Endothelial cell of umbilical vein (primary cell): ENCODE results near the gene SPTBN5. TPM values are rescaled to one million over a fixed set of nuclear protein-coding genes. Genes with fewer than 3 reads are reported as not detected.

Source experiments
- BruUV-seq: library from RNA; stranded (reverse); fragments of 400-500 nt; replicated peaks from 2 replicates; lab custom pipeline; 2021; lab: Mats Ljungman, UMichigan
- CTCF ChIA-PET: fragments of 300-600, 350-600 bp; sonication (Branson Sonifier 250); formaldehyde crosslinking; loops from one replicate; lab custom pipeline; 2021; ENCODE audit warnings: antibody characterized with exemption, inconsistent platforms; lab: Charles Lee
- POLR2A ChIA-PET: fragments of 300-600, 350-600 bp; sonication (Branson Sonifier 250); formaldehyde crosslinking; loops from one replicate; lab custom pipeline; 2021; ENCODE audit warnings: antibody characterized with exemption, inconsistent platforms; lab: Charles Lee
- DNase-seq: peaks from one replicate; pipeline ENCODE4 v3.0.0-alpha.2; 2011; ENCODE audit warnings: low read depth, low spot score
- FAIRE-seq: peaks from 2 replicates; lab custom pipeline; 2011; peaks lifted over from hg19 to GRCh38; lab: Jason Lieb, UNC
- H2AFZ ChIP-seq: 2 replicates; pipeline ENCODE4 v1.6.0; 2012; ENCODE audit warnings: low read depth, low read length, control low read depth, inconsistent platforms
- H3K27ac ChIP-seq: 2 replicates; pipeline ENCODE4 v1.5.1; 2011; ENCODE audit warnings: low read depth, mild to moderate bottlenecking, control low read depth, low read length, moderate library complexity; ENCODE audit not compliant: insufficient read depth
- H3K27me3 ChIP-seq, 2 experiments: 2 replicates each; pipeline versions ENCODE4 v1.6.0 to v1.6.1; 2011; ENCODE audit warnings: low read length in 2 of 2, mixed read lengths in 1 of 2; ENCODE audit not compliant: control insufficient read depth in 2 of 2, insufficient read depth in 2 of 2
- H3K36me3 ChIP-seq, 2 experiments: 2 replicates in 1 of 2; 3 replicates in 1 of 2; pipeline ENCODE4 v1.5.1; 2011; ENCODE audit warnings: low read length in 2 of 2, mild to moderate bottlenecking in 1 of 2, moderate library complexity in 1 of 2; ENCODE audit not compliant: control insufficient read depth in 2 of 2, insufficient read depth in 2 of 2; ENCODE audit errors: extremely low read depth in 1 of 2
- H3K4me1 ChIP-seq: 3 replicates; pipeline ENCODE4 v1.5.1; 2011; ENCODE audit warnings: mild to moderate bottlenecking, low read length; ENCODE audit not compliant: control insufficient read depth, insufficient read depth; ENCODE audit errors: extremely low read depth
- H3K4me2 ChIP-seq: 2 replicates; pipeline ENCODE4 v1.6.1; 2011; ENCODE audit warnings: low read length, control low read depth, mixed read lengths; ENCODE audit not compliant: insufficient read depth
- H3K4me3 ChIP-seq, 3 experiments: fragments of 200-600 bp in 1 of 3; sonication (generic), shearing (Covaris generic) in 1 of 3; replicated peaks in 1 of 3; 2 replicates each; pipeline ENCODE4 v1.5.1; 2011 to 2016; ENCODE audit warnings: control low read depth in 3 of 3, low read length in 3 of 3, mild to moderate bottlenecking in 2 of 3, inconsistent platforms in 1 of 3, low read depth in 1 of 3, moderate library complexity in 1 of 3; ENCODE audit not compliant: insufficient read depth in 1 of 3
- H3K79me2 ChIP-seq: 2 replicates; pipeline ENCODE4 v1.6.0; 2012; ENCODE audit warnings: low read length, inconsistent platforms; ENCODE audit not compliant: control insufficient read depth, insufficient read depth
- H3K9ac ChIP-seq: replicated peaks from 2 replicates; pipeline ENCODE3; 2011; ENCODE audit warnings: low read length, control low read depth; ENCODE audit not compliant: insufficient read depth; ENCODE audit errors: extremely low read depth
- H3K9me1 ChIP-seq: replicated peaks from 3 replicates; pipeline ENCODE4 v1.6.0; 2011; ENCODE audit warnings: mild to moderate bottlenecking, low read length; ENCODE audit not compliant: control insufficient read depth, insufficient read depth; ENCODE audit errors: extremely low read depth
- H3K9me3 ChIP-seq: replicated peaks from 2 replicates; pipeline ENCODE4 v1.5.1; 2012; ENCODE audit warnings: low read length, inconsistent platforms; ENCODE audit not compliant: control insufficient read depth, insufficient read depth
- H4K20me1 ChIP-seq: replicated peaks from 2 replicates; pipeline ENCODE3; 2011; ENCODE audit warnings: mild to moderate bottlenecking, low read length; ENCODE audit not compliant: control insufficient read depth, insufficient read depth; ENCODE audit errors: extremely low read depth
- CTCF ChIP-seq, 2 donors: IDR thresholded peaks; 1 replicate in 1 of 2; 2 replicates in 1 of 2; pipeline ENCODE4 v1.5.1; 2011; ENCODE audit warnings: low read length in 2 of 2, mild to moderate bottlenecking in 2 of 2, moderate library complexity in 2 of 2, control low read depth in 1 of 2, inconsistent platforms in 1 of 2, low read depth in 1 of 2; ENCODE audit not compliant: insufficient read depth in 1 of 2; ENCODE audit errors: extremely low read depth in 1 of 2
- EZH2 ChIP-seq: IDR thresholded peaks from 2 replicates; pipeline ENCODE4 v1.6.1; 2012; ENCODE audit warnings: borderline replicate concordance, low read depth, mild to moderate bottlenecking, moderate library complexity, low read length, inconsistent platforms; ENCODE audit not compliant: severe bottlenecking
- FOS ChIP-seq: IDR thresholded peaks from 2 replicates; pipeline ENCODE4 v1.6.1; 2011; ENCODE audit warnings: mild to moderate bottlenecking, low read length, moderate library complexity, borderline replicate concordance; ENCODE audit not compliant: insufficient read depth
- GATA2 ChIP-seq: IDR thresholded peaks from 2 replicates; pipeline ENCODE4 v1.7.0; 2011; ENCODE audit warnings: low read depth, mild to moderate bottlenecking, moderate library complexity, mixed read lengths, low read length; ENCODE audit not compliant: insufficient read length, insufficient read depth
- JUN ChIP-seq: IDR thresholded peaks from 2 replicates; pipeline ENCODE4 v1.6.1; 2011; ENCODE audit warnings: borderline replicate concordance, low read depth; ENCODE audit not compliant: insufficient read length, insufficient read depth
- MAX ChIP-seq: IDR thresholded peaks from 2 replicates; pipeline ENCODE4 v1.6.1; 2011; ENCODE audit not compliant: insufficient read depth, insufficient read length
- POLR2AphosphoS5 ChIP-seq: IDR thresholded peaks from 2 replicates; pipeline ENCODE4 v1.6.1; 2012; ENCODE audit warnings: low read depth, mild to moderate bottlenecking, control low read depth, low read length, moderate library complexity; ENCODE audit not compliant: insufficient read depth
- dilution Hi-C: fragments of 300-500 bp; cut with MboI; formaldehyde crosslinking; loops from one replicate; pipeline ENCODE4 v1.15.0; 2019; ENCODE audit warnings: low sequenced_read_pairs; ENCODE audit not compliant: extremely low pct_ligation_motif_present
- intact Hi-C: fragments of 100-400 bp; cut with micrococcal nuclease; formaldehyde crosslinking; loops from one replicate; pipeline ENCODE4 v1.10.0; 2022
- polyA plus RNA-seq, 4 experiments: library from polyadenylated mRNA; depleted of rRNA in 3 of 4; stranded (reverse) in 3 of 4; unstranded in 1 of 4; fragments of >200 nt; gene quantifications; 2 replicates each; pipeline versions ENCODE4 v1.2.1 to v1.2.3, GENCODE V29; 2011 to 2012; ENCODE audit warnings: missing spikeins in 1 of 4
- total RNA-seq: library from RNA; stranded (reverse); gene quantifications from 2 replicates; pipeline ENCODE4 v1.2.3, GENCODE V29; 2021

SPTBN5 gene
- total and polyA plus RNA-seq, 2 donors (not counting 3 experiments of a cell fraction or from before 2014, with no cell fraction given), result 12.0 to 19.0 TPM

- Histone ChIP-seq H3K4me1 (no peaks in the 10 kb centered on the region), H3K4me3 (no peak overlapping the region), H3K36me3 (peaks cover 6 to 40% of the 10 kb centered on the region in 2 experiments), H3K4me2 (no peak overlapping the region), H3K9ac (no peak overlapping the region), H3K27ac (no peak overlapping the region), H3K9me3 (no peaks in the 10 kb centered on the region), H3K9me1 (no peaks in the 10 kb centered on the region), H4K20me1 (no peaks in the 10 kb centered on the region), H3K79me2 (no peaks in the 10 kb centered on the region), H2AFZ (no peak overlapping the region), H3K27me3 (no peaks in the 10 kb centered on the region)
- DNase-seq (no peak), FAIRE-seq (no peak)
- no TSS peak for BruUV-seq
- CTCF ChIA-PET, result interaction anchor here (0.9 kb wide), 1 partner anchor 55 kb away, joined by 3 read pairs; no protein-coding TSS in a partner anchor
- TF ChIP-seq CTCF (IDR thresholded peaks at IDR 0.05; ENCODE audit: extremely low read depth in 1 of 2, insufficient read depth in 1 of 2, low read depth in 1 of 2, low read length in 2 of 2), result no peak
- TF ChIP-seq FOS, result no peak
- TF ChIP-seq POLR2AphosphoS5, result no peak
- TF ChIP-seq MAX, result no peak
- TF ChIP-seq GATA2, result no peak
- TF ChIP-seq EZH2, result no peak
- TF ChIP-seq JUN, result no peak
- POLR2A ChIA-PET, result no interaction called here
- intact Hi-C loops, result no loop called here
- dilution Hi-C loops, result no loop called here
These were observed 44.6 kb downstream of the SPTBN5 start for GRCh38 chr15:41849204-41849603.
